Left lung (tissue), 14 donors: ENCODE data around the gene EZH1. TPM values are rescaled to one million over a fixed set of nuclear protein-coding genes. Genes with fewer than 3 reads are reported as not detected.

Experiments used
- ATAC-seq: fragments of 200-7000 bp; cut with Tn5 transposase; one replicate; pipeline ENCODE4 v1.9.1; 2020; ENCODE audit warnings: moderate library complexity
- DNase-seq, 4 donors: peaks; one replicate each; pipeline ENCODE4 v3.0.0-alpha.2; 2013 to 2020
- H3K27ac ChIP-seq, 2 donors: fragments of 200-600 bp; sonication (generic) in 1 of 2; one replicate each; pipeline versions ENCODE4 v1.5.0 to v1.8.0; 2020 to 2021
- H3K27me3 ChIP-seq, 2 donors: fragments of 200-600 bp; sonication (generic) in 1 of 2; one replicate each; pipeline versions ENCODE4 v1.5.0 to v1.8.0; 2020 to 2021
- H3K36me3 ChIP-seq, 2 donors: fragments of 200-600 bp; sonication (generic) in 1 of 2; one replicate each; pipeline versions ENCODE4 v1.5.0 to v1.8.0; 2020 to 2021
- H3K4me1 ChIP-seq, 2 donors: fragments of 200-600 bp; one replicate each; pipeline ENCODE4 v1.8.0; 2021
- H3K4me3 ChIP-seq, 2 donors: fragments of 200-600 bp; sonication (generic) in 1 of 2; one replicate each; pipeline versions ENCODE4 v1.5.0 to v1.8.0; 2020 to 2021; ENCODE audit warnings: mild to moderate bottlenecking in 1 of 2
- H3K9me3 ChIP-seq, 2 donors: fragments of 200-600 bp; sonication (generic) in 1 of 2; one replicate each; pipeline versions ENCODE4 v1.5.0 to v1.8.0; 2020 to 2021
- intact Hi-C, 2 donors: fragments of 100-400 bp; cut with DNase I; formaldehyde crosslinking; loops; one replicate each; pipeline versions ENCODE4 v1.11.2 to v1.14.2; 2022
- long read RNA-seq, 12 donors: library from polyadenylated mRNA in 2 of 12; unstranded in 2 of 12; transcript quantifications; one replicate each; pipeline ENCODE4 v2.0.0 and lab custom pipeline, GENCODE V29; 2019 to 2026
- polyA plus RNA-seq, 6 donors: library from polyadenylated mRNA; unstranded; fragments of 120-200 nt; gene quantifications; one replicate each; pipeline ENCODE4 v1.2.1, GENCODE V29; 2013; ENCODE audit not compliant: insufficient read length in 6 of 6
- total RNA-seq, 2 donors: library from RNA; stranded (reverse); fragmentation: NEBNext Ultra II Directional; extraction: Animal tissue kit (Norgen Biotek cat#: 25700); gene quantifications; one replicate each; pipeline ENCODE4 v1.2.1, GENCODE V29; 2021
- TF ChIP-seq, protein P1 (sequence below), 2 donors: fragments of 200-600 bp; sonication (generic) in 1 of 2; IDR thresholded peaks; one replicate each; pipeline versions ENCODE4 v1.5.0 to v1.8.0; 2021; ENCODE audit warnings: antibody characterized with exemption in 2 of 2
- donor health status: DM: no; HTN: yes; CAD: no.
- donor health status: DM: no; HTN: no; CAD: no.

Gene EZH1
- total RNA-seq (10 to 100 TPM; 31.5 to 43.2 TPM), polyA plus RNA-seq (10 to 100 TPM; 32.4 to 45.9 (median 36.8) TPM)
- long read RNA-seq, donor 1, partial matches to known transcripts, result 653 of 755 reads
- long read RNA-seq, donor 1, other reads (novel, unspliced or antisense), result 101 of 755 reads
- long read RNA-seq, donor 2, full-length matches to known transcripts, result 1 of 1 reads
- long read RNA-seq, donor 2, partial matches to known transcripts, result 0 of 1 reads
- long read RNA-seq, donor 2, other reads (novel, unspliced or antisense), result 0 of 1 reads
- long read RNA-seq, donor 3, partial matches to known transcripts, result 392 of 452 reads
- long read RNA-seq, donor 3, other reads (novel, unspliced or antisense), result 59 of 452 reads
- long read RNA-seq, donor 4, partial matches to known transcripts, result 5 of 7 reads
- long read RNA-seq, donor 4, other reads (novel, unspliced or antisense), result 2 of 7 reads
- long read RNA-seq, donor 5, partial matches to known transcripts, result 561 of 728 reads
- long read RNA-seq, donor 5, other reads (novel, unspliced or antisense), result 167 of 728 reads
- long read RNA-seq, donor 6, partial matches to known transcripts, result 0 of 1 reads
- long read RNA-seq, donor 6, other reads (novel, unspliced or antisense), result 0 of 1 reads
- long read RNA-seq, donor 7, partial matches to known transcripts, result 20 of 20 reads
- long read RNA-seq, donor 7, other reads (novel, unspliced or antisense), result 0 of 20 reads
- long read RNA-seq, donor 8, partial matches to known transcripts, result 640 of 739 reads
- long read RNA-seq, donor 8, other reads (novel, unspliced or antisense), result 99 of 739 reads
- long read RNA-seq, donor 9, result 0 reads
- long read RNA-seq, donor 10, partial matches to known transcripts, result 3 of 4 reads
- long read RNA-seq, donor 10, other reads (novel, unspliced or antisense), result 1 of 4 reads
- long read RNA-seq, donor 11, result 0 reads
- long read RNA-seq, donor 12, partial matches to known transcripts, result 0 of 1 reads
- long read RNA-seq, donor 12, other reads (novel, unspliced or antisense), result 0 of 1 reads

DNA sequence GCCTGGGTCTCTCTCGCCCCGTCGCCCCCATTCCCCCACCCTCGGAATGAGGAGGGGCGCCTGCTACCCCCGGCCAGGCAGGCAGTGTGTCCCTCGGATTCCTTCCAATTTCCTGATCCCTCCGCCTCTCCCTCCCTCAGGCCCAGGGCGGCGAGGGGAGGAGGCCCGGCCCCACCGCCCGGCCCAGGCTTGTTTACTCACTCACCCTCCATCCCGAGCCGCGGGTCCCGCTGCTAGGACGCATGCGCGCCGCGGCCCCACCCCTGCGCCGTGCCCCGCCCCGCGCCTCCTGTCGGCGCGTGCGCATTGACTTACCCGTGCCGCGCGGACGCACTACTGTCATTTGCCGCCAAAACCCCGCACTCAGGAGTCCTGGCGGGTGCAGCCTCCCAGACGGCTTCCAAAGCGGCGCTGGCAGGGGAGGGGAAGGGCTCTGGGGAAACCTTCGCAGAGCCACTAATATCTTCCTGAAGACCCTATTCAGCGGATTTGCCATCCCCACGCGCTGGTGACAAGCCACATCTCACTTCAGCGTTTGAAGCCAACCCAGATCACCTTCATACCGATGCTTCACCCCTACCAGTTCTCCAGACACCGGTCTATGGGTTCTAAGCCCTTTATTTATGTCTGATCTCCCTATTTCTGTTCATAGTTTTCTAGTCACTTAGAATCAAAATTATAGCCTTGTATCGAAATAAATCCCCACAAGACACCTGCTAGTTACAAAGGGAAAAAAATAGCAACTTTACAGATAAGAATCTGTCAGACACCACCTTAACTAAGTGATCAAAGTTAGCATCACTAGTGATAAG is at the start of gene EZH1:
EZH1 (minus strand) TSS at position 235 of the 812 bp plus-strand sequence. CDS start 16,099 bp downstream, outside the sequence.
- ATAC-seq (peak; percentile 96), DNase-seq (peak; percentile 89 to 98 (median 94))
- H3K27ac ChIP-seq, result peak within 1 kb of the TSS; percentile 80 to 84
- intact Hi-C loops, result no loop called here
- peak within 1 kb of the TSS; percentile 56 to 84 for H3K4me3 ChIP-seq
- no peaks in the 10 kb centered on the region for H3K9me3 ChIP-seq
- TF ChIP-seq, protein P1, sequence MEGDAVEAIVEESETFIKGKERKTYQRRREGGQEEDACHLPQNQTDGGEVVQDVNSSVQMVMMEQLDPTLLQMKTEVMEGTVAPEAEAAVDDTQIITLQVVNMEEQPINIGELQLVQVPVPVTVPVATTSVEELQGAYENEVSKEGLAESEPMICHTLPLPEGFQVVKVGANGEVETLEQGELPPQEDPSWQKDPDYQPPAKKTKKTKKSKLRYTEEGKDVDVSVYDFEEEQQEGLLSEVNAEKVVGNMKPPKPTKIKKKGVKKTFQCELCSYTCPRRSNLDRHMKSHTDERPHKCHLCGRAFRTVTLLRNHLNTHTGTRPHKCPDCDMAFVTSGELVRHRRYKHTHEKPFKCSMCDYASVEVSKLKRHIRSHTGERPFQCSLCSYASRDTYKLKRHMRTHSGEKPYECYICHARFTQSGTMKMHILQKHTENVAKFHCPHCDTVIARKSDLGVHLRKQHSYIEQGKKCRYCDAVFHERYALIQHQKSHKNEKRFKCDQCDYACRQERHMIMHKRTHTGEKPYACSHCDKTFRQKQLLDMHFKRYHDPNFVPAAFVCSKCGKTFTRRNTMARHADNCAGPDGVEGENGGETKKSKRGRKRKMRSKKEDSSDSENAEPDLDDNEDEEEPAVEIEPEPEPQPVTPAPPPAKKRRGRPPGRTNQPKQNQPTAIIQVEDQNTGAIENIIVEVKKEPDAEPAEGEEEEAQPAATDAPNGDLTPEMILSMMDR (IDR thresholded peaks at IDR 0.05), result peak in 1 of 2 donors; percentile 19
- no peaks in the 10 kb centered on the region for H3K27me3 ChIP-seq
- H3K36me3 ChIP-seq, result no peaks in the 10 kb centered on the region
- H3K4me1 ChIP-seq, result peaks cover 24 to 39% of the 10 kb centered on the region in 2 donors

DNA sequence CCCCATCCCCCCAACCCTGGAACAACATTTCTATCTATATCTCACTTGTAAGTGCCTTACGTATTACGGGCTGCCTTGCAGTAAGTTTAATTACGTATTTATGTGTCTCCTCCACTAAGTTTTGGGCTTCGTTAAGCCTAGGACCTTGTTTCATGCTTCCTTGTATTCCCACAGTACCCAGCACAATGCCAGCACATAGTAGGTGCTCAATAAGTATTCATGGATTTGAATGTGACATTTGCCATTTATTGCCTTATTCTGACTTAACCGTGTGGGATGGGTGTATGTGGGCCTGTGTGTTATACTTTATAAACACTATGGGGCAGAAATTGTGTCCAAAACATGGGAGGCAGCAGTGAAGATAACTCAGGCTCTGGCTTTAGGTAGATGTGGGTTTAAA is 47.7 kb upstream of the EZH1 start:
- H3K4me3 ChIP-seq, result no peak overlapping the region
- H3K4me1 ChIP-seq, result peaks cover 8 to 10% of the 10 kb centered on the region in 2 donors
- peaks cover 0 to 17% of the 10 kb centered on the region in 2 donors for H3K27me3 ChIP-seq
- DNase-seq, result no peak
- intact Hi-C loops, result no loop called here
- no peak for ATAC-seq
- TF ChIP-seq, protein P1 (IDR thresholded peaks at IDR 0.05), result no peak
- H3K27ac ChIP-seq, result no peak overlapping the region
- peaks cover 0 to 7% of the 10 kb centered on the region in 2 donors for H3K36me3 ChIP-seq
- no peaks in the 10 kb centered on the region for H3K9me3 ChIP-seq

DNA sequence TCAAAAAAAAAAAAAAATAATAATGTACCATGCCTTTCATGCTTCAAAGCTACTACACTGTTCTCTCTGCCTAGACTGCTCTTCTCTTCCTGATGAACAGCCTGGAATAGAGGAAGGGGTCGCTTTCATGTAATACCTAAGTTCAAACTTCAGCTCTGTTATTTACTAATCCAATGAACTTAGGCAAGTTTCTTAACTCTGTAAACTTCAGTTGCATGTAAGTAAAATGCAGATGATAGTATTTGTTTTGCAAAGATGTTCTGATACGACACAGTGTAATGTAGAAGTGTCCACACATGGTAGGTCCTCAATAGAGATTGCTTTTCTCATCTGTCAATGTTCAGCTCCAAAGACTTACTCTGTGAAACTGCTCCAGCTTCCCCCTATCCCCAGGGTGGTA is 47.1 kb upstream of the EZH1 start:
- TF ChIP-seq, protein P1 (IDR thresholded peaks at IDR 0.05), result no peak
- intact Hi-C loops, result no loop called here
- peaks cover 0 to 23% of the 10 kb centered on the region in 2 donors for H3K27me3 ChIP-seq
- H3K36me3 ChIP-seq, result peaks cover 0 to 7% of the 10 kb centered on the region in 2 donors
- no peak for ATAC-seq
- no peak overlapping the region for H3K4me3 ChIP-seq
- H3K4me1 ChIP-seq, result peaks cover 2 to 4% of the 10 kb centered on the region in 2 donors
- DNase-seq, result no peak
- no peaks in the 10 kb centered on the region for H3K9me3 ChIP-seq
- no peak overlapping the region for H3K27ac ChIP-seq

DNA sequence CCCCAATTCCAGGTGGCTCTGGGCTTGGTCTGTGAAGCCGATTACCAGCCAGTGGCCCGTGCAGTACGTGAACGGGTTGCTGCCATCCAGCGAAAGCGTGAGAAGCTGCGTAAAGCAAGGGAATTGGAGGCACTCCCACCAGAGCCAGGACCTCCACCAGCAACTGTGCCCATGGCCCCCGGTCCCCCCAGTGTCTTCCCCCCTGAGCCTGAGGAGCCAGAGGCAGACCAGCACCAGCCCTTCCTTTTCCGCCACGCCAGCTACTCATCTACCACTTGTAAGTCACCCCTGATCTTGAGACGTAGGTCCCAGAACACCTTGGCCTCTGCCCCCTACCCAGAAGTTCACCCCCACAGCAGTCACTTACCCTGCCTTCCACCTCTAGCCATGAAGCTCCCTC is 42.4 kb upstream of the EZH1 start:
- H3K27me3 ChIP-seq, result peaks cover 45 to 70% of the 10 kb centered on the region in 2 donors
- intact Hi-C loops, result no loop called here
- H3K9me3 ChIP-seq, result no peaks in the 10 kb centered on the region
- H3K36me3 ChIP-seq, result no peaks in the 10 kb centered on the region
- no peak overlapping the region for H3K27ac ChIP-seq
- no peak overlapping the region for H3K4me3 ChIP-seq
- ATAC-seq (no peak), DNase-seq (no peak)
- peaks cover 0 to 15% of the 10 kb centered on the region in 2 donors for H3K4me1 ChIP-seq
- TF ChIP-seq, protein P1 (IDR thresholded peaks at IDR 0.05), result no peak
